Myocyte (in vitro differentiated cells): ENCODE measurements around the gene CABYR. TPM values are rescaled to one million over a fixed set of nuclear protein-coding genes. Genes with fewer than 3 reads are reported as not detected.

ENCODE experiments used
- DNase-seq: peaks from one replicate; pipeline ENCODE4 v3.0.0-alpha.2; 2012; ENCODE audit warnings: low read depth
- total RNA-seq: library from RNA; depleted of rRNA; stranded (reverse); fragments of >200 nt; gene quantifications from 2 replicates; pipeline ENCODE4 v1.2.3, GENCODE V29; 2014

The CABYR gene
- total RNA-seq, 1 donor from 2014 or later = 1.4 TPM

GRCh38 chr18:24189007-24189528 lies 50.2 kb downstream of the CABYR start:
- DNase-seq = no peak

- no peak for DNase-seq
Measured at GRCh38 chr18:24189664-24190346, 50.9 kb downstream of the CABYR start.

GRCh38 chr18:24190590-24190989 lies 51.7 kb downstream of the CABYR start:
- peak; percentile 35 for DNase-seq

- DNase-seq = no peak
Measured at GRCh38 chr18:24195296-24196053, 56.6 kb downstream of the CABYR start.

- DNase-seq = no peak
Measured at GRCh38 chr18:24196764-24197163, 57.9 kb downstream of the CABYR start.

GRCh38 chr18:24197412-24197811 lies 58.5 kb downstream of the CABYR start:
- no peak for DNase-seq

GRCh38 chr18:24198461-24198860 lies 59.6 kb downstream of the CABYR start:
- DNase-seq = peak; percentile 90

- DNase-seq = no peak
Measured at GRCh38 chr18:24199372-24199962, 60.6 kb downstream of the CABYR start.

- DNase-seq = no peak
Measured at GRCh38 chr18:24200494-24201290, 61.8 kb downstream of the CABYR start.

- no peak for DNase-seq
Measured at GRCh38 chr18:24201699-24202687, 63.1 kb downstream of the CABYR start.

- no peak for DNase-seq
Measured at GRCh38 chr18:24204904-24205303, 66.0 kb downstream of the CABYR start.

- DNase-seq = no peak
Measured at GRCh38 chr18:24208270-24209035, 69.6 kb downstream of the CABYR start.

- no peak for DNase-seq
Measured at GRCh38 chr18:24209558-24209957, 70.7 kb downstream of the CABYR start.

Other genes with a start within 250 kb of the CABYR start
- gene TTC39C, start 124.3 kb upstream of the CABYR start, total RNA-seq = 14.8 and 16.4 TPM in 2 replicates